Stimulated activated CD8-positive, alpha-beta memory T cell treated with anti-CD3 and anti-CD28 coated beads, Interleukin-7, amount 100 ng/mL, for 24 hours (primary cell): ENCODE results near the gene NOL11.
"Not testable (repeated sequence)": the region's sequence is repeated elsewhere in the genome, so short reads cannot be mapped to it uniquely, and the experiment has no call there.

Source experiments
- DNase-seq: peaks from one replicate; pipeline ENCODE4 v3.0.0-alpha.2; 2020; ENCODE audit warnings: low read depth

Gene NOL11

GRCh38 chr17:67717624-67718324 lies at the start of gene NOL11:
Gene NOL11, plus strand, starts transcription at chr17:67717936. Its CDS starts 12 bp downstream, at chr17:67717948.
- peak; percentile 96 for DNase-seq

DNA sequence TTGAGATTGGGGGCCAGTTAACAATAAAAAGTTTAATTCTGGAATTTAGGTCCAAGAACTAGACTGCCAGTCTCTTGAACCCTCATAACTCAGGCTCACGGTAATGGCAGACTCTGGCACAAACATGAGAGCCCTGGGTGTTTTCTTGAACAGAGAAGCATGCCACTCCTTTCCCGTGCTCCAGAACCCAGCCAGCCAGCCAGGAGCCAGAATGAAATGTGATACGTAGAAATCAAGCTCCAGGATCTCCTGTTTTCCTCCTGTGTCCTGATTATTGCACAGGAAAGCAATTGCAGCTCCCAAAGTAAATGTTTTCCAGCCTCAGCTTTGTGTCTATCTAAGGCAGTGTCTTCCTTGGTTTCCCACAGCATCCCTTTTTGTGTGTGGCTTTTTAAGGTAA lies 46.2 kb upstream of the NOL11 start:
- no peak for DNase-seq

GRCh38 chr17:67672592-67673335 lies 45.0 kb upstream of the NOL11 start:
- no peak for DNase-seq

DNA sequence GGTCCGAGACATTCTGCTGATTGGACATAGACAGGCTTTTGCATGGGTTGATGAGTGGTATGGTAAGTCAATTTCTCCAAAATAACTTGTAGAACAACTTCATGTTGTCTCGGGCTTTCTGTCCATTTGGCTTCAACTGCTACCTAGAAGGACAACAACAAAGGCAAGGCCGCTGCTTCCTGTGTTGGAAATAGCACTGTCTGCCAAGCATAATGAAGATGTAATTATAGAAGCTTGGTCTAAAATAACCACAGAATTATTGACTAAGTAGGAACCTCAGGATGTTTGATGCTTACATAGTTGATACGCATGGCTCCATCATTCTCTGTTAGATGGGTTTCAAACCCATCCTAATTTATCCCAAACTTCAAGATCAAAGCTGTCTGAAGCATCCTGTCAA lies 42.3 kb upstream of the NOL11 start:
- no peak for DNase-seq

GRCh38 chr17:67676305-67676704 lies 41.4 kb upstream of the NOL11 start:
- DNase-seq: no peak

- no peak for DNase-seq
Observed at GRCh38 chr17:67678414-67678813, 39.3 kb upstream of the NOL11 start.

GRCh38 chr17:67679225-67679624 lies 38.5 kb upstream of the NOL11 start:
- DNase-seq: no peak

GRCh38 chr17:67679721-67680120 lies 38.0 kb upstream of the NOL11 start:
- no peak for DNase-seq

GRCh38 chr17:67680445-67681224 lies 37.1 kb upstream of the NOL11 start:
- no peak for DNase-seq

GRCh38 chr17:67682196-67682595 lies 35.5 kb upstream of the NOL11 start:
- no peak for DNase-seq

DNA sequence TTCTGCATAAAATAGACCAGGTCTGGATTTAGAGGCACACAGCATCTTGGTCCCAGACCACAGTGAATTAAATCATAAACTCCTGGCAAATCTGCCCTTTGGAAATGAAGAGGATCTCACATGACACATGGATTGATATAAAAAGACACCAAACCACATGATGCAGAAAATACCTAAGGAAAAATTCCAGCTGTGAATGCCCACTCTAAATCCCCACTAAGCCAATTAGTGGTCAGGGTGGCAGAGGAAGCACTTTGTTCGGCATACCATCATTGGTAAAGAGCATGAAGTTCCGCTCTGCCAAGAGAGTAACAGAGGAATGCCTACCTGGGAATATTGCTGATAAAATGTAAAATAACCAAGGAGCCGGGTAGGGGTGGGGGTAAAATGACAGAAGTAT lies 32.4 kb upstream of the NOL11 start:
- no peak for DNase-seq

GRCh38 chr17:67686241-67686640 lies 31.5 kb upstream of the NOL11 start:
- no peak for DNase-seq

DNA sequence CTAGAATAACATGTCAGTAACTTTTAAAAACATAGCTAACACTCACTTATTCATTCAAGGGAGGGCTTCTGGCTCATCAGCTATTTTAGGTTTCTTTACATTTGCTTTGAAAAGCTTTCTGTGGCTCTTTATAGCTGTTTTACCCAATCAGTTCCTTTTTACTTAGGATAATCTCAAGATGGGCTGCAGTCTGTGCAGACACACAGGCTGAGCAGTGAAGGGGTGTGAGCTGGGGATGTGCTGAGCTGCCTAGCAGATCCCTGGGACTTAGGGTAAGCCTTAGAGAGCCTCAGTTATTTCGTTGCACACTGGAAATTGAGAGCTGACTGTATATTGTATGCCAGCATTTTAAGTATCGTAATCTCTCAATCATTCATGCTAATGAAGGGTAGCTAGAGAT lies 30.2 kb upstream of the NOL11 start:
- DNase-seq: no peak

DNA sequence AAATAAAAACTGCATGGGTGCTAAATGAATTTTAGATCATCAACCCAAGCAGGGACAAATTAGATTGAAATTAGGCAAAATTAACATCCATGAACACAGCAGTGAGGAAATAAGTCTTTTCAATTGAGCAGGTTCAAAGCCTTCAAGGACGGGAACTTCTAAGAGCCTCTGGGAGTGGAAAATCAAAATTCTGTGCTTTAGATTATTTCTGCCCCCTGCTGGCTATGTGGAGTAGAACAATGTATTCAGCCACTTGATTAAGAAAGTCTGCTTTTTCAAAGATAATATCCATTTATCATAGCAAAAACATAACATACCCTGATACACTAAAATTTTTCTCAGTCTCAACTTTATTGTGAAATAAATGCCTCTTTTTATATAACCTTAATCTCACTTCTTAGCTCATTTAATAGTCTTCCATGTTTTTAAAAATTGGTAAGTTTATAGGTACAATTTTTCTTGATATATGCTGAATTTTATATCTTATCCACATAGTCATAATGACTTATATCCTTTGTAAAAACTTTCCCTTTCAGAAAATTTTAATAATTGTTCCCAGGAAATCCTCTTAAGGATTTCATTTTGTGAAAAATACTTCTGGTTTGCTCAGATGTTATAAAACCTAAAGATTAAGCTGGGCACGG lies 28.1 kb upstream of the NOL11 start:
- no peak for DNase-seq

DNA sequence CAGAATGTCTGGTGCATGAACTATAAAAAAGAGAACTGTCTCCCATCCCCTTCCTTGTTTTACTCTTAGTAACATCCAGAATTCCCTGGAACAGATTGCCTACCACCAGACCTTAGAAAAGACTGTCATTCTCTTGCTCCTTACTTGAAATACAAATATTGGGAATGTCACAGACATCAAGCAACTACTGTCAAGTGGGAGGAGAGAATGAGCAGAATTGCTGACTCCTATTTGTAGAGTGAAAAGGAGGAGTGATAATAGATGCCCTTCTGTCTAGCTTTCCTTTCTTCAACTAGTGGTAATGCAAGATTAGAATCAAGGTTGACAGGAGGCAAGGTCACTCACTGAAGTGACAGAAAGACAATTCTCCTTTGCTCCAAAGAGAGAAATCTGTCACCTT lies 23.9 kb upstream of the NOL11 start:
- DNase-seq: no peak

DNA sequence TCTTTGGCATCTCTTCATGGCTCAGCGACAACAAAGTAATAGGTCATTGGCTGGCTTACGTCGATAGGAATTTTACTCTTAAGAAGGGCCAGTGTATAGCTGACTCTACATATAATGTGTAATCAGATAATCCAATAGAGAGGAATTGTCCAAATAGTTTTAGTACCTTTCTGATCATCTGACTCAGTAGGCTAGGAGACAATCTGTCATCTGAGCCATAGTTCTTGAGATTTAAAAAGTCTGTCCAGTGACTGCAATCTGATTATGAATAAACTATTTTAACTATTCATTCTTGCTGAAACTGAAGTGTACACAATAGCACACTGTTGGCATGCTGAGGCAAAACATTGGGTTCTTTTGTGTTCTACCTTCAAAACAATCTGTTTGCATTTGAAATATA lies 21.4 kb upstream of the NOL11 start:
- DNase-seq: no peak

GRCh38 chr17:67696853-67697498 lies 20.8 kb upstream of the NOL11 start:
- DNase-seq: no peak

DNA sequence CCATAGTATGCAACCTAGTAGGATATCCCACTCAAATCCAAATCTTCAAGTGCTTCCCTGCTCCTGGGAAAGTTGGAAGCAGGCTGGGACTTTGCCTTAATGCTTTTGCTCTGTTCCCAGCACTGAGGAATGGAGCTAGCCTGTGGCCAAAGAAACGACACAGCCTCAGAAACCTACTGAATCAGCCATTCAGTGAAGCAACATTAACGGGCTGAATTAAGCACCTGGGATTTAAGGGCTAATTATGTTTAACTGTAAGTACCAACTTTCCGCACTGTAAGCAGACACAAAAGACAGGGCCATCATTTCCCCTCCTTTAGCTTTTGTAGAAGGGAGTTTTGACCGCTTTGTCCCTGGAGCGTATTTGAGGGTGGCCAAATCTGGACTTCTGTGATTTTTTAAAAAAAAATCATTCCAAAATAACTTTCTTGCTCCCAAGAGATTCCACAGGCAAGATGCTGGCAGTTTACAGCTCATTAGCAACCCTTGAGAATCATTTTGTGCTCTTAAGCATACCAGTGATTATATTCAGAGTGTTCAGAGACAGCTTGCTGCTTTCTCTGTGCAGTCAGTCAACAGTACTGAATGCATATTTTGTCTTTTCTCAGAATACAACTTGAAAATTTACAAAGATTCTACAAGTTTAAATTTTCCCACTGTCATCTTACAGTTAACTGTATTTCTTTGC lies 17.6 kb upstream of the NOL11 start:
- DNase-seq: no peak

DNA sequence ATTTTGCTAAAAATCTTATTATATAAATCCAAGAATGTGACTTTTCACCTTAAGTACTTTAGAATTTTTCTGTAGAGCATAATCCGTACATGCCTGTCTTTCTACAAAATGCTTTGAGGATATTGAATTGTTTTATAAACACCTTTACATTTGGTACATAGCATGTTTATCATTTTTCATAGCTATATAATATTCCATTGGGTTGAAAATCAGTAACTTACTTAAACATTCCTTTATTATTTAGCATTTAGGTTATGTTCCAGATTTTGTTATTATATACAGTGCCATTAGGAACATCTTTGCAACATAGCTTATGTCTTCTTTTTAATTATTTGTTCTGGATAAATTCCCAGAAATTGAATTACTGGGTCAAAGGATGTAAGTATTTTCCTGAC lies 17.0 kb upstream of the NOL11 start:
- no peak for DNase-seq

DNA sequence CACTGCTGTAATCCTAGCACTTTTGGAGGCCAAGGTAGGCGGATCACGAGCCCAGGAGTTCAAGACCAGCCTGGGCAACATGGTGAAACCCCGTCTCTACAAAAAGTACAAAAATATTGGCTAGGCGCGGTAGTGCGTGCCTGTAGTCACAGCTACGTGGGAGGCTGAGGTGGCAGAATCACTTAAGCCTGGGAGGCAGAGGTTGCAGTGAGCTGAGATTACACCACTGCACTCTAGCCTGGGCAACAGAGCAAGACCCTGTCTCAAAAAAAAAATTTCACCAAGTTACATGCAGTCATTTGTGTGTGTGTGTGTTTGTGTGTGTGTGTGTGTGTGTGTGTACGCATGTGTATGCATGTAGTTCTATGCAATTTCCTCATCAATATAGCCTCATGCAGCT lies 14.9 kb upstream of the NOL11 start:
- not testable (repeated sequence) for DNase-seq

DNA sequence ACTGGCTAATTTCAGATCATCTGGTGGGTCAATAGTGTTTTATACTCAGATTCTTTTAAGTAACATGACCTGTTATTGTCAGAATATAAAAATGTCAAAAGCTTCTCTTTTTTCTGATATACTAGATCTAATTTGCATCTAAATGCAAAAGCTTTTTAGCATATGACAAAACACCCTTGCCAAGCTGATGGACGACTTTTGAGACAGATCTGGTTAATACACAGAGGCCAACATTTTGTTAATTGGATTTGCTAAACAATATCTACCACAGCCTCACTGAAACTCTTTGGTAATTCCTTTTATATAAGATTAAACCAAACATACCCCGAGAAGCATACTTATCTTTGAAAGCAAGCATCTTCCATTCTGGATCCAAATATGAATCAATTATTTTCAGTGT lies 10.3 kb upstream of the NOL11 start:
- no peak for DNase-seq
